OCI-LY3 (cell line): ENCODE results near the gene A3GALT2.

Source experiments
- EZH2phosphoT487 ChIP-seq: fragments of 200-600 bp; shearing (Covaris generic); IDR thresholded peaks from 2 replicates; pipeline ENCODE4 v1.6.1; 2018; ENCODE audit warnings: antibody characterized with exemption, mixed run types, low read depth
- TF ChIP-seq, protein P1 (sequence below): fragments of 200-600, 300-600 bp; sonication (generic); IDR thresholded peaks from 2 replicates; pipeline ENCODE4 v1.5.1; 2014; ENCODE audit warnings: antibody characterized with exemption, low read length, low read depth

DNA sequence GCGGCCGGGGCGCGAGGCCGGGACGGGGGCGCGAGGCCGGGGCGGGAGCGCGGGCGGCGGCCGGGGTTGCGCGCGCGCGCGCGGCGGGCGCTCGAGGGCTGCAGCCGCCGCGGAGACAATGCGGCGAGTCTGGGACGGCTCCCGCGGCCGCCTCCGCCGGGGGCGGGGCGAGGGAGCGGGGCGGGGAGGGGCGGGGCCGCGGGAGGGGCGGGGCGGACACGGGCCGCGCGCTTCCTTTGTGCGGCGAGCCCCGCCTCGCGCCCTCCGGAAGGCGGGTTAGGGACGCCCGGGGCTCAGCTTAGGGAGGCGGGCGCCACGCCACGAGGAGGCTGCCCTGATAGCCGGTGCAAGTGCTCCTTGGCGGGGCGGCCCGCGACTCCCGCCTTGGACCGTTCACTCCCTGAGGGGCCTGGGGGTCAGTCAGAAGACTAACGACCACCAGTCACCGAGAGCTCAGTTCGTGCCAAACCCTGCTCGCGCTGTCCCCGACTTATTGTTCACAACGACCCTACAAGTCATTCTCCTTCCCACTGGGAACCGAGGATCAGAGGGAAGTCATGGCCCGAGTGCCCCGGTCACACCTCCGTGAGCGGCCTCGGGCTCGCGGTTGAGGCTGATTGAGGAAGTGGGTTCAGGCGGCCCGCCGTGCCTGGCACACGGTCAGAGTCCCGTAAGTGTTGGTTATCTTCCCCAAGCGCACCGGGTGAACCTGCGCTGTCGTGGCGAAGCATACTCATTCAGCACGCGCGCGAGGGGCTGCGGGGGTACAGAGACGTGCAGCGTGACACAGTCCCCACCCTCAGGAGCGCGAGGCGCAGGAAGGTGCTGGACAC lies 29.1 kb upstream of the A3GALT2 start:
- TF ChIP-seq, protein P1, sequence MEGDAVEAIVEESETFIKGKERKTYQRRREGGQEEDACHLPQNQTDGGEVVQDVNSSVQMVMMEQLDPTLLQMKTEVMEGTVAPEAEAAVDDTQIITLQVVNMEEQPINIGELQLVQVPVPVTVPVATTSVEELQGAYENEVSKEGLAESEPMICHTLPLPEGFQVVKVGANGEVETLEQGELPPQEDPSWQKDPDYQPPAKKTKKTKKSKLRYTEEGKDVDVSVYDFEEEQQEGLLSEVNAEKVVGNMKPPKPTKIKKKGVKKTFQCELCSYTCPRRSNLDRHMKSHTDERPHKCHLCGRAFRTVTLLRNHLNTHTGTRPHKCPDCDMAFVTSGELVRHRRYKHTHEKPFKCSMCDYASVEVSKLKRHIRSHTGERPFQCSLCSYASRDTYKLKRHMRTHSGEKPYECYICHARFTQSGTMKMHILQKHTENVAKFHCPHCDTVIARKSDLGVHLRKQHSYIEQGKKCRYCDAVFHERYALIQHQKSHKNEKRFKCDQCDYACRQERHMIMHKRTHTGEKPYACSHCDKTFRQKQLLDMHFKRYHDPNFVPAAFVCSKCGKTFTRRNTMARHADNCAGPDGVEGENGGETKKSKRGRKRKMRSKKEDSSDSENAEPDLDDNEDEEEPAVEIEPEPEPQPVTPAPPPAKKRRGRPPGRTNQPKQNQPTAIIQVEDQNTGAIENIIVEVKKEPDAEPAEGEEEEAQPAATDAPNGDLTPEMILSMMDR: no peak
- no peak for TF ChIP-seq EZH2phosphoT487
